A549 (cell line): ENCODE measurements around the gene SAXO2. TPM values are rescaled to one million over a fixed set of nuclear protein-coding genes. Genes with fewer than 3 reads are reported as not detected.
"Not testable (repeated sequence)": the region's sequence is repeated elsewhere in the genome, so short reads cannot be mapped to it uniquely, and the experiment has no call there.

Experiments
- ATAC-seq, 2 experiments: fragments of 200-7000 bp in 1 of 2; fragments of >200 bp in 1 of 2; cut with Nextera tagmentation in 1 of 2; cut with Tn5 transposase in 1 of 2; 3 replicates each; pipeline versions ENCODE4 v1.8.0 to v1.9.1; 2018 to 2020; ENCODE audit warnings: mild to moderate bottlenecking in 1 of 2, moderate library complexity in 1 of 2
- CTCF ChIA-PET: fragments of 300-600 bp; sonication (Branson Sonifier 250); formaldehyde crosslinking; extraction: SDS; loops from one replicate; lab custom pipeline; 2021; ENCODE audit warnings: antibody characterized with exemption, inconsistent platforms; lab: Yijun Ruan, JAX
- POLR2A ChIA-PET: fragments of 350-600 bp; formaldehyde crosslinking; extraction: SDS; loops from one replicate; lab custom pipeline; 2021; ENCODE audit warnings: antibody characterized with exemption, inconsistent platforms; lab: Yijun Ruan, JAX
- DNase-seq, 2 experiments: peaks; one replicate each; pipeline versions ENCODE4 v3.0.0 to v3.0.0-alpha.2; 2011 to 2016; ENCODE audit warnings: low read depth in 1 of 2, low spot score in 1 of 2
- FAIRE-seq: peaks from 2 replicates; lab custom pipeline; 2011; peaks lifted over from hg19 to GRCh38; lab: Jason Lieb, UNC
- H3K27ac ChIP-seq, 2 experiments: fragments of >200 bp; sonication (Bioruptor Twin); formaldehyde crosslinking; 3 replicates each; pipeline ENCODE4 v1.5.1; 2016 to 2017
- H3K4me1 ChIP-seq: fragments of >200 bp; sonication (Bioruptor Twin); formaldehyde crosslinking; 3 replicates; pipeline ENCODE4 v1.6.1; 2016
- H3K4me2 ChIP-seq: fragments of >200 bp; sonication (Bioruptor Twin); formaldehyde crosslinking; 3 replicates; pipeline ENCODE4 v1.6.1; 2016
- H3K4me3 ChIP-seq: fragments of >200 bp; sonication (Bioruptor Twin); formaldehyde crosslinking; 3 replicates; pipeline ENCODE4 v1.5.1; 2016
- H3K9me3 ChIP-seq: fragments of >200 bp; sonication (Bioruptor Twin); formaldehyde crosslinking; 3 replicates; pipeline ENCODE4 v1.6.1; 2016
- BHLHE40 ChIP-seq: IDR thresholded peaks from 2 replicates; pipeline ENCODE4 v1.6.1; 2012; ENCODE audit warnings: low read depth, low read length, inconsistent platforms
- CHD4 ChIP-seq: fragments of 200-600 bp; sonication (generic); IDR thresholded peaks from 2 replicates; pipeline ENCODE4 v1.6.1; 2016; ENCODE audit warnings: antibody characterized with exemption, mild to moderate bottlenecking, borderline replicate concordance
- FOSB ChIP-seq: fragments of 250-450 bp; sonication (Bioruptor Pico); IDR thresholded peaks from 2 replicates; pipeline ENCODE4 v1.5.0; 2020; ENCODE audit warnings: mild to moderate bottlenecking, moderate library complexity
- GATA3 ChIP-seq: IDR thresholded peaks from 2 replicates; pipeline ENCODE4 v1.6.1; 2012; ENCODE audit warnings: borderline replicate concordance
- HOXB13 ChIP-seq: fragments of 250-450 bp; sonication (Bioruptor Pico); IDR thresholded peaks from 2 replicates; pipeline ENCODE4 v1.5.0; 2020; ENCODE audit warnings: low read depth, mild to moderate bottlenecking, moderate library complexity
- NFE2L2 ChIP-seq: fragments of 150-350 bp; conservative IDR thresholded peaks from 2 replicates; pipeline ENCODE4 v1.6.1; 2014; ENCODE audit warnings: low read length
- NPAS2 ChIP-seq: fragments of 250-450 bp; sonication (Bioruptor Pico); IDR thresholded peaks from 2 replicates; pipeline ENCODE4 v1.8.0; 2022; ENCODE audit warnings: mild to moderate bottlenecking, moderate library complexity, borderline replicate concordance
- RCOR1 ChIP-seq: fragments of 150-350 bp; IDR thresholded peaks from 2 replicates; pipeline ENCODE4 v1.6.1; 2014; ENCODE audit warnings: antibody characterized with exemption, low read length, low read depth
- SREBF2 ChIP-seq: fragments of 450-650 bp; IDR thresholded peaks from 2 replicates; pipeline ENCODE4 v1.6.1; 2014; ENCODE audit warnings: mild to moderate bottlenecking, moderate library complexity
- ZNF302 ChIP-seq: fragments of 250-450 bp; sonication (Bioruptor Pico); IDR thresholded peaks from 2 replicates; pipeline ENCODE4 v1.9.0; 2021; ENCODE audit warnings: inconsistent platforms, mild to moderate bottlenecking, moderate library complexity
- WGBS: methylation state at CpG from one replicate; pipeline ENCODE4 v1.1.6; 2017; ENCODE audit errors: missing lambda C conversion rate; 5-methylcytosine and 5-hydroxymethylcytosine counted together
- polyA plus RNA-seq, 4 experiments: library from polyadenylated mRNA; depleted of rRNA in 3 of 4; stranded (reverse); fragments of >200 nt; fragmentation: RNase III in 1 of 4; extraction: RNeasy Plus Mini Kit Qiagen cat#74134 plus additional on column Dnase treatment in 1 of 4; gene quantifications; 2 replicates in 3 of 4; 3 replicates in 1 of 4; pipeline ENCODE4 v1.2.3, GENCODE V29; 2011 to 2017
- TF ChIP-seq, protein P1 (sequence below): fragments of >200 bp; sonication (Bioruptor Twin); formaldehyde crosslinking; IDR thresholded peaks from 3 replicates; pipeline ENCODE4 v1.5.1; 2016
- TF ChIP-seq, protein P2 (sequence below): fragments of 250-450 bp; sonication (Bioruptor Pico); IDR thresholded peaks from 2 replicates; pipeline ENCODE4 v1.5.0; 2021; ENCODE audit warnings: mild to moderate bottlenecking, moderate library complexity, borderline replicate concordance
- TF ChIP-seq, protein P3 (sequence below): fragments of 150-350 bp; IDR thresholded peaks from 2 replicates; pipeline ENCODE4 v1.6.1; 2014; ENCODE audit warnings: low read depth, mild to moderate bottlenecking, low read length
- TF ChIP-seq, protein P4 (sequence below): fragments of 250-450 bp; sonication (Bioruptor Pico); IDR thresholded peaks from 2 replicates; pipeline ENCODE4 v1.5.0; 2020; ENCODE audit warnings: low read depth, mild to moderate bottlenecking, moderate library complexity

Gene SAXO2
- polyA plus RNA-seq, 2 of the 4 experiments (the other 2 are of a cell fraction), result 1.1 to 2.5 TPM

DNA sequence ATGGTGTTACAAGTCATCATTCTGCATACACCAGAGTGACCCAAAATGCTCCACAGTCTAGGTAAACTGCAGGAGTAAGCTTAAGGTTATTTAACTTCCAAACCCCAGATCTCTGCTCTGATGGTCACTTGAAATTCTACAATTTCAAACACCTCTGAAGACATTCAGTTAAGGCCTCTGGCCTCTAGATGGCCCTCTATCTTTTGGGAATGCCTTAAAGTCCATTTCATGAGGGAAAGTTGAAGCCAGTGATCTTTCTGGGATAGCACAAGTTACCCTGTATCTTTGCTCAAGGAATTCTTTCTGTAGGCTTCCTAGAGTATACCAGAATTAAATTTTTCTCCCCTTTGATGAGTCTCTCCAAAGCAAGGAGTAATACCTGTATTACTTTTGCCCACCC is 18.7 kb downstream of the SAXO2 start:
- H3K4me2 ChIP-seq, H3K27ac ChIP-seq: not testable (repeated sequence)
- FAIRE-seq, result peak; percentile 98
- TF ChIP-seq, protein P1, sequence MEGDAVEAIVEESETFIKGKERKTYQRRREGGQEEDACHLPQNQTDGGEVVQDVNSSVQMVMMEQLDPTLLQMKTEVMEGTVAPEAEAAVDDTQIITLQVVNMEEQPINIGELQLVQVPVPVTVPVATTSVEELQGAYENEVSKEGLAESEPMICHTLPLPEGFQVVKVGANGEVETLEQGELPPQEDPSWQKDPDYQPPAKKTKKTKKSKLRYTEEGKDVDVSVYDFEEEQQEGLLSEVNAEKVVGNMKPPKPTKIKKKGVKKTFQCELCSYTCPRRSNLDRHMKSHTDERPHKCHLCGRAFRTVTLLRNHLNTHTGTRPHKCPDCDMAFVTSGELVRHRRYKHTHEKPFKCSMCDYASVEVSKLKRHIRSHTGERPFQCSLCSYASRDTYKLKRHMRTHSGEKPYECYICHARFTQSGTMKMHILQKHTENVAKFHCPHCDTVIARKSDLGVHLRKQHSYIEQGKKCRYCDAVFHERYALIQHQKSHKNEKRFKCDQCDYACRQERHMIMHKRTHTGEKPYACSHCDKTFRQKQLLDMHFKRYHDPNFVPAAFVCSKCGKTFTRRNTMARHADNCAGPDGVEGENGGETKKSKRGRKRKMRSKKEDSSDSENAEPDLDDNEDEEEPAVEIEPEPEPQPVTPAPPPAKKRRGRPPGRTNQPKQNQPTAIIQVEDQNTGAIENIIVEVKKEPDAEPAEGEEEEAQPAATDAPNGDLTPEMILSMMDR, result peak; percentile 18; the same call in 2 of the 3 replicates
- TF ChIP-seq, all 56 proteins: peak for 1; not testable (repeated sequence) for 55
- DNase-seq, H3K4me3 ChIP-seq, H3K4me1 ChIP-seq: not testable (repeated sequence)
- CTCF ChIA-PET, result interaction anchor here (0.7 to 1.3 kb wide), 2 partner anchors 27 to 63 kb away, joined by 3 read pairs; no protein-coding TSS in a partner anchor
- H3K9me3 ChIP-seq, result peaks cover 18% of the 10 kb centered on the region
- POLR2A ChIA-PET, result interaction anchor here (0.6 kb wide), 1 partner anchor 74 kb away, joined by 3 read pairs; no protein-coding TSS in a partner anchor
- ATAC-seq, result peak; percentile 71 to 91; a peak in 5 of 6 replicates

DNA sequence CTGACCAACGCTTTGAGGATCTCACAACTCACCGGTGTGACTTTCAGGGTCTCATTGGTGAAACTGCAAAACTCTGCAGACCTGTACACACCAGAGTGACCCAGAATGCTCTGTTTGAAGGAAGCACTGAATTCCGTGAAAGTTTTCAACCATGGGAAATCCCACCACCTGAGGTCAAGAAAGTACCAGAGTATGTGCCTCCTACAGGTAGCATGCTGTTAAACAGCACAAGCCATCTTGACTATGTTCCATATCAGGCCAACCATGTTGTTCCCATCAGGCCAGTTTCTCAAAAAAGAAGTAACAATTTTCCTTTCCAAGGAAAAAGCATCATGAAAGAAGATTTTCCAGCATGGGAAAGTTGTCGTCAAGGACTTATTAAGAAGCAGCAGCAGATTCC is 19.8 kb downstream of the SAXO2 start:
- H3K9me3 ChIP-seq, DNase-seq, H3K27ac ChIP-seq, POLR2A ChIA-PET, H3K4me3 ChIP-seq, FAIRE-seq, H3K4me1 ChIP-seq, H3K4me2 ChIP-seq: not testable (repeated sequence)
- CTCF ChIA-PET, result interaction anchor here (0.6 to 0.8 kb wide), 2 partner anchors 21 to 867 kb away, joined by 3 read pairs; no protein-coding TSS in a partner anchor
- WGBS, result 62% methylated on average over 4 of the region's 4 CpGs
- peak; percentile 44 to 54; a peak in 3 of 6 replicates for ATAC-seq

DNA sequence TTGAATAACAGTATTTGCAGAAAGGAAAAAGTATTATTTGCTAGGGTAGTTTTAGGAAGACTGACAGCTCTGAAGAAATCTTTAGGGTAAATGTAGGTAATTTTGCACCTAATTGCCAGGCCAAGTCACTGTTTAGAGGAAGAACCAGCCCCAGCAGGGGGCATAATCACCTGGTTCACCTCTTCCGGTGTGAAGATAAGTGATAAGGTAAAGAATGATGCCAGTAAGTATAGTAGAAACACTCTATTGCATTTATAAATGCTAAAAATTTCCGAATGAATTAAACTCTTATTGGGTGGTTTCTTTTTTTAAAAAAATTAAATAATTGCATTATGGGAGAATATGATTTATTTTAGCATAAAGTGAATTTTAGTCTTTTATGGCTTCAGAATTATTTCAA is 21.8 kb downstream of the SAXO2 start:
- POLR2A ChIA-PET, CTCF ChIA-PET, H3K4me3 ChIP-seq, H3K9me3 ChIP-seq, H3K4me1 ChIP-seq, ATAC-seq, H3K27ac ChIP-seq, FAIRE-seq, H3K4me2 ChIP-seq, DNase-seq: not testable (repeated sequence)
- WGBS, result 29% methylated on average over 2 of the region's 2 CpGs

DNA sequence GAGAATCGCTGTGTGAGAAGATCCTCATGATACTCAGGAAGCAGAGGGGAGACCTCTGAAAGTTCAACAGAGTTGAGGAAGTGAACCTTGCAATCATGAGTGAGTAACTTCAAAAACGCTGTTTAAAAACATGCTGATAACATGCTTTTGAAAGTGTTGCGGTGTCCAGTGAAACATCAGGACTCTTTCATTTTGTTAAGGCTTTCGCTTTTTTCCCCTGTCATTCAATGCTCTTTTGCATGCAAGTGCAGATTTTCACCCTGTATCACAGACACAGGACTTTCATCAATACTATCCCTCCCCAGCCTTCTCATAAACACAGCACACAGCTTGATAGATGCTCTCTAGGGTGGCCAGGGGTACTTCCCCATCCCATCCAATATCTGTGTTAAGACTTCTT is 23.9 kb downstream of the SAXO2 start:
- H3K9me3 ChIP-seq, H3K4me2 ChIP-seq, ATAC-seq, CTCF ChIA-PET, H3K27ac ChIP-seq, H3K4me3 ChIP-seq, POLR2A ChIA-PET, H3K4me1 ChIP-seq, DNase-seq: not testable (repeated sequence)
- peak; percentile 72 for FAIRE-seq
- WGBS, result 76% methylated on average over 4 of the region's 4 CpGs

DNA sequence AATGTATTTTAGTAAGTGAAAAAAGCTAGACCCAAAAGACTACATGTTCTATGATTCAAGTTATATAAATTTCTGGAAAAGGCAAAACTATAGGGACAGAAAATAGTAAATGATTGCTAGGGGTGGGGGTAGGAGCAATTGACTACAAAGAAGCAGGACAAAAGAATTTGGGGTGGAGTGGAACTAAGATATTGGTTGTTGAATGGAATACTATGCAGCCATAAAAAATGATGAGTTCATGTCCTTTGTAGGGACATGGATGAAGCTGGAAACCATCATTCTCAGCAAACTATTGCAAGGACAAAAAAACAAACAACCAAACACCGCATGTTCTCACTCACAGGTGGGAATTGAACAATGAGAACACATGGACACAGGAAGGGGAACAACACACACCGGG is 25.6 kb downstream of the SAXO2 start:
- FAIRE-seq, H3K4me3 ChIP-seq, H3K27ac ChIP-seq, POLR2A ChIA-PET, ATAC-seq, H3K4me1 ChIP-seq, H3K9me3 ChIP-seq, DNase-seq, H3K4me2 ChIP-seq: not testable (repeated sequence)
- CTCF ChIA-PET, result interaction anchor here (1.6 kb wide), 1 partner anchor 19 kb away, joined by 4 read pairs; no protein-coding TSS in a partner anchor
- 22% methylated on average over 1 of the region's 2 CpGs for WGBS

DNA sequence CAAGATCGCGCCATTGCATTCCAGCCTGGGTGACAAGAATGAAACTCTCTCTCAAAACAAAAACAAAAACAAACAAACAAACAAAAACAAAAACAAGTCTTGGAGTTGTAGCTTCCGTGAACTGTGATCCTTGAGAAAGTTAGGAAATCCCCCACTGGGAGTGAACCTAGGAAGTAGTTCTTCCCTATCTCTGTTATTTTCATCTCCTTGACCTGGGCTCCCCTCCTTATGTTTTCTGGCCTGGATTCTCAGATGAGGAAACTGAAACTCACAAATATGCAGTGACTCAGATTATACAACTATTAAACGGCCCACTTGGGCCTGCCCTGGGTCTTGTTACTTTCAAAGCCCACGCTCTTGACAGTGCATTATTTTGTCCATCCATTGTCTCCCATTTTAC is 29.7 kb downstream of the SAXO2 start:
- H3K4me2 ChIP-seq, result no peak overlapping the region
- TF ChIP-seq NPAS2 (CRISPR knock-in tag), result no peak
- TF ChIP-seq CHD4, result no peak
- no peak for TF ChIP-seq SREBF2
- TF ChIP-seq ZNF302 (CRISPR knock-in tag), result no peak
- no peak for TF ChIP-seq FOSB (CRISPR knock-in tag)
- TF ChIP-seq GATA3, result no peak
- TF ChIP-seq, protein P2, sequence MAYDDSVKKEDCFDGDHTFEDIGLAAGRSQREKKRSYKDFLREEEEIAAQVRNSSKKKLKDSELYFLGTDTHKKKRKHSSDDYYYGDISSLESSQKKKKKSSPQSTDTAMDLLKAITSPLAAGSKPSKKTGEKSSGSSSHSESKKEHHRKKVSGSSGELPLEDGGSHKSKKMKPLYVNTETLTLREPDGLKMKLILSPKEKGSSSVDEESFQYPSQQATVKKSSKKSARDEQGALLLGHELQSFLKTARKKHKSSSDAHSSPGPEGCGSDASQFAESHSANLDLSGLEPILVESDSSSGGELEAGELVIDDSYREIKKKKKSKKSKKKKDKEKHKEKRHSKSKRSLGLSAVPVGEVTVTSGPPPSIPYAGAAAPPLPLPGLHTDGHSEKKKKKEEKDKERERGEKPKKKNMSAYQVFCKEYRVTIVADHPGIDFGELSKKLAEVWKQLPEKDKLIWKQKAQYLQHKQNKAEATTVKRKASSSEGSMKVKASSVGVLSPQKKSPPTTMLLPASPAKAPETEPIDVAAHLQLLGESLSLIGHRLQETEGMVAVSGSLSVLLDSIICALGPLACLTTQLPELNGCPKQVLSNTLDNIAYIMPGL (CRISPR knock-in tag), result no peak
- TF ChIP-seq, protein P3, sequence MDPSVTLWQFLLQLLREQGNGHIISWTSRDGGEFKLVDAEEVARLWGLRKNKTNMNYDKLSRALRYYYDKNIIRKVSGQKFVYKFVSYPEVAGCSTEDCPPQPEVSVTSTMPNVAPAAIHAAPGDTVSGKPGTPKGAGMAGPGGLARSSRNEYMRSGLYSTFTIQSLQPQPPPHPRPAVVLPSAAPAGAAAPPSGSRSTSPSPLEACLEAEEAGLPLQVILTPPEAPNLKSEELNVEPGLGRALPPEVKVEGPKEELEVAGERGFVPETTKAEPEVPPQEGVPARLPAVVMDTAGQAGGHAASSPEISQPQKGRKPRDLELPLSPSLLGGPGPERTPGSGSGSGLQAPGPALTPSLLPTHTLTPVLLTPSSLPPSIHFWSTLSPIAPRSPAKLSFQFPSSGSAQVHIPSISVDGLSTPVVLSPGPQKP, result no peak
- no peak for TF ChIP-seq HOXB13 (CRISPR knock-in tag)
- TF ChIP-seq, protein P4, sequence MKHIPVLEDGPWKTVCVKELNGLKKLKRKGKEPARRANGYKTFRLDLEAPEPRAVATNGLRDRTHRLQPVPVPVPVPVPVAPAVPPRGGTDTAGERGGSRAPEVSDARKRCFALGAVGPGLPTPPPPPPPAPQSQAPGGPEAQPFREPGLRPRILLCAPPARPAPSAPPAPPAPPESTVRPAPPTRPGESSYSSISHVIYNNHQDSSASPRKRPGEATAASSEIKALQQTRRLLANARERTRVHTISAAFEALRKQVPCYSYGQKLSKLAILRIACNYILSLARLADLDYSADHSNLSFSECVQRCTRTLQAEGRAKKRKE (CRISPR knock-in tag), result no peak
- TF ChIP-seq RCOR1, result no peak
- TF ChIP-seq NFE2L2, result no peak
- no peak for TF ChIP-seq BHLHE40
- 73% methylated on average over 5 of the region's 5 CpGs for WGBS
- DNase-seq, result no peak
- POLR2A ChIA-PET, result no interaction called here
- no peaks in the 10 kb centered on the region for H3K4me1 ChIP-seq
- H3K9me3 ChIP-seq, result no peaks in the 10 kb centered on the region
- CTCF ChIA-PET, result no interaction called here
- no peak overlapping the region for H3K27ac ChIP-seq
- no peak for ATAC-seq
- FAIRE-seq, result no peak
- H3K4me3 ChIP-seq, result no peak overlapping the region
